ENCODE measurements around the gene SRXN1.

SRXN1 gene

DNA sequence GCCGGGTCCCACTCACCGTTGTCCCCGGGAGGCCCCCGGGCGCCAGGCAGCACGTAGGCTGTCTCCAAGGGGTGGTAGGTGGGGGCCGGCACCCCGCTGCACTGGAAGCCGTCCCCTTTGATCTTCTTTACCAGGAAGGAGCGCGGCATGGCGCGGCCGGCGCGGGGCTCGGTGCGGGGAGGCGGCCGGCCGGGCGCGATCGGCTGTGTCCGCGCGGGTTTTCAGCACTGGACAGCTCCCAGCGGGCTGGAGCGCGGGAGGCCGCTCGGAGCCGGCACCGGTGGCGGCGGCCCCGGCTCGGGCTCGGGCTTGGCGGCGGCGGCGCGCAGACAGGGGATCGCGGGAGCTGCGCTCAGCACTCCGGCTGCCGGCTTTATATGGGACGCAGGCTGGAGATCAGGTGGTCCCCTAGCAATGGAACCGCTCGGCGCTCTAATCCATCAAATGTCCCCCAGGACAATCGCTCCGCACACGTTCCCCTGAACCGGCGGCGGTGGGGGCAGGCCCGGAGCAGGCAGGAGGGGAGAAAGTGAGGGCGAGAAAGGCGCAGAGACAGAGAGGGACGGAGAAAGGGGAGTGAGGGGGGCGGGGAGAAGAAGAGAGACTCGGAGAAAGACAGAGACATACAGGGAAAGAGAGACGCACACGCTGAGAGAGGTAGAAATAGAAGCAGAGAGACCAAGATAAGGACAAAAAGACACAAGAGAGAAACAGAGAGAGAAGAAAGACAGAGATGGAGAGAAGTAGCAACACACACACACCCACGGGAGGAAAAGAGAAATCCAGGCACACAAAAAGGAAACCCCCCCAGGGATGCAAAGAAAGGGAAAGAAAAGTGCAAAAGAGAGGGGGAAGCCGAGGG, 22.7 kb upstream of the SRXN1 start, which contains the start of gene SCRT2:
Gene SCRT2, minus strand, starts transcription at position 350 of the 862 bp plus-strand sequence. Its CDS starts 201 bp downstream, at position 149.
- peak; percentile 14 to 38 for DNase-seq (ENCODE audit: low read depth in 2 of 2)

DNA sequence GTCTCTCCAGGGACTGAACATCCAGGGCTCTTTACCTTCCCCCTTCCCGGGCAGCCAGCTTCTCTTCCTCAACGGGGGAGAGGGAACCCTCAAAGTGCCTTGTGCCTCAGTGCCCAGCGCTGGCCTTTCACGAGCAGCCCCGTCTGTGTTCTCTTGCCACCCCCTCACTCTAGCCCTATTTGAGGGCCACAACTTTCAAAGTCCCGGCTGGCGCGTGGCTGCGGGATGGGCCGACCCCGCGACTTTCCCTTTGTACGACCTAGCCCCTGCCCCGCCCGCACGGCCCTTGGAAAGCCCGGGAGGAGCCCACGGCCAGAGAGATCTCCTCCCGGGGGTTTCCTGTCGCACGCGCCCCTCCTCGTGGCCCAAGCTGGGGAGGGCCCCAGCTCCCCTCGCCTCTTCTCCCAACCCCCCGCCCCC, 22.0 kb upstream of the SRXN1 start:
- DNase-seq (ENCODE audit: low read depth in 2 of 2): no peak

DNA sequence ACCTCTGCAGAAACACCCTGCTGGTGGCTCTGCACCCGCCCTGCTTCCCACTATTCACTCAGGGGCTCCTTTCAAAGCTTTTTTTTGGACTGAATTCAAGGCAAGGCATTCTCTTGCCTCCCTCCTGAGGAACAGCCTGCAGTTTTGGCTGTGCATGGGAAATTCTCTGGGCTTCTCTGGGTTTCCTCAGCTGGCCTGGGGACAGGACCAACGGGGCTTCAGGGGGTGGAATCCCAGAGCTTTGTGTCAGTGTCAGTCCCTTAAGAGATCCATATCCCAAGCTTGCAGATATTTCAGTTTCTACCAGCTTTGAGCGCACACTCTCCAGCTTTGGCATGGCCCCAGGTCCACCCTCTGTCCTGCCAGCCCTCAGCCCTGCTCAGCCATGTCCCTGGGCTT, 20.6 kb upstream of the SRXN1 start:
- DNase-seq (ENCODE audit: low read depth in 2 of 2): no peak

DNA sequence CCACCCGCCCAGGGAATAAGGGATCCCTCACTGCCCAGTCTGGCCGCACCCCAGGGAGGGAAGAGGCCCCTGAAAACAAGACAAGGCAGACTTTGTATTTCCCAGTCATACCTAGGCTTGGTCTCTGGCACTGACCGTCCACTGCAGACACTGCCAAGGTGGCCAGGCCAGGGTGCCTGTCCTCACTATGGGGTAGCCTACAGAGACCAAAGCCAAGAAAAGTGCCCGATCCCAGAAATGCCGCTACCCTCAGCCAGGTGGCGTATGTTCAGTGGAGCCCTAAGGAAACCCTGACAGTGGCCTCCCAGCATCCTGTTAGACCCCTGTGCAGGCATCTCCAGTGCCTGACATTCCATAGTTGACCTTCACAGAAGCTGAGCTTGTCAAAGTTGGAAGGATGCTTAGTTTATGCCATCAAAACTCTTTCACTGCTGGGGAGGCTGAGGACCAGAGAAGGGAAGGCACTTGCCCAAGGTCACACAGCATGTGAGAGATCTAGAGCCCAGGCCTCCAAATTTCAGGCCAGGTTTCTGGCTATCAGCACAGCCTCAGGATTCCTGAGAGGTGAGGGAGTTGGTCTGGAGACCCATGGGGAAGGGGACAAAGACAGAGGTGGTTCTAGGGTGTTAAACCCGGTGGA, 20.1 kb upstream of the SRXN1 start:
- DNase-seq (ENCODE audit: low read depth in 2 of 2): no peak

DNA sequence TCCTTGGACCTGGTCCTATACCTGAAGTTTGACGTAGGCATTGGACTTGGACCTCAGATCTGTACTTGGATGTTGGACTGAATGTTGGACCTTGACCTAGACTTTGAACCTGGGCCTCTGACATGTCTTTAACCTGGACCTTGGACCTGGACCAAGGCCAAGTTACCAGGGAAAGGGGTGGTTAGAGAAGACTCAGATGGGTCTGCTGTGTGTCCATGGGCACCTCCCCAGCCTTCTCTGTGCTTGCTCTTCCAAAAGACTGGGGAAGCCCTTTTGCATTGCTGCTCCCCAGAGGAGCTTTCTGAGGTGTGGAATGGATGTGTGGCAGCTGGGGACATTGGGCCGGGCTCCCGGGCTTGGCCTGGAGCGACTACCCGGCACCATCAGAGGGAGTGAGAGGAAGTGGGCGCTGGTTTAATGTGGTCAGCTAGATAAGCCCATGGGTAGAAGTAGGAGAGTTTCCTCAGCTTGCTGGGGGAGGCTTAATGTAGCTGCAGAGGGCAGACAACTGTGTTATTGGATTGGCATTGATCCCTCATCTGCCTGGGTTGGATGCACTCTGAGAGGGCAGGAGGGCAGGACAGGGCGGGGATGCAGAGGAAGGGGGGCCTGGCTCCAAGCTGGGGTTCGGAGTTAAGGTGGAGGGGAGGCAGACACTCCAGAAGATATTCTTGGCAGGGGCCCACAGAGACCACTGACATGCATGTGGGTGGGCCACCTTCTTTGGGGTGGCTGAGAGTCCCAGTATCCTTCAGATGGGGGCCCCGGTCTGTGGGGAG, 18.4 kb upstream of the SRXN1 start:
- no peak for DNase-seq (ENCODE audit: low read depth in 2 of 2)

DNA sequence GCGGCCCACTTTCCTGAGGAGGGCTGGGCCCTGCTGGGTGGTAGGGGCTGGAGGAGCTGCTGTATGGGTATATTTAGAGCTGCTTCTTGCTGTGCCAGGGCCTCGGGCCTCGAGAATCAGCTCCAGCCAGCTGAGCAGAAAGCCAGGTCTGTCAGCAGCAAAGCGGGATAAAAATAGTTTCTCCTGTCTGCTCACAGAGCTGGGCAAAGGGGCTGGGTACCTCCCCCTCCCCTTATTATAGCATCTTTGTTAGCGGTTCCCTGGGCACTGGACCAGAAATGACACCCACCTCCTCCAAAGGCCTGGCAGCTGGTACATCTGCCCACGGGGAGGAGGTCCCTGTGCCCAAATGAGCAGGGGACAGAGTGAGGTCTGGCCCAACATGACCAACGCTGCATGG, 16.6 kb upstream of the SRXN1 start:
- DNase-seq (ENCODE audit: low read depth in 2 of 2): no peak

DNA sequence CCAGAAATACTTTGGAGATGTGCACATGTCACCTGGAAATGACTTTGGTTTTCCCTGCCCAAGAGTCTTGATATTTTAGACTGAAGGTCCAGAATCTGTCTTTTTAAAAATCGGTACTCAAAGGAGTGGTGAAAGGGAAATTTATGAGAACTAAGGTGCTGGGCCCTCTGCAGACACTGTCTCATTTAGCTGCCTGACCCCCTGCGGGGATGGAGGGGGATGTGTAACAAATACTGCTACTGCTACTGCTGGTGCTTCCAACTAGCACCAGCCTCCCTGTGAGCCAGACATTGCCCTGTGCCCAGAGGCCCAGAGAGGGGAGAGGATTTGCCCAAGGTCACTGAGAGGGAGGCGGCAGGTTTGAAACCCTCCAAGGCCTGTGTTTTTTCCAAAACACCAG, 15.6 kb upstream of the SRXN1 start:
- no peak for DNase-seq (ENCODE audit: low read depth in 2 of 2)

DNA sequence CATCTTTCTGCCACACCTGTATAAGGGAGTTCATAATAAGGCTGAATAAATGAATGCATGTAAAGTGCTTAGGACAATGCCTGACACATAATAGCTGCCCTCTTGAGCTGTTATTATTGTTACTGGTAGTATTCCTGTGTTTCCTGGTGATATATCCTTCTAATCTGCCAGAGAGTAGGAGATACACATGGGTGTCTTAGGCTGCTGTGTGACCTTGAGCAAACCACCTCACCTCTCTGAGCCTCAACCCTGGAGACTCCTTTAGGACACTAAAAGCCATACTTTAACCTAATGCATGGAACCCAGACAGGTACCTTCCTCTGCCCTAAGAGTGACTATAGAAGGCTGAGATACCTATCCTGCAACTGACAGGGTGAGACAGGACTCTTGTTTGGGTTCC, 15.1 kb upstream of the SRXN1 start:
- no peak for DNase-seq (ENCODE audit: low read depth in 2 of 2)

DNA sequence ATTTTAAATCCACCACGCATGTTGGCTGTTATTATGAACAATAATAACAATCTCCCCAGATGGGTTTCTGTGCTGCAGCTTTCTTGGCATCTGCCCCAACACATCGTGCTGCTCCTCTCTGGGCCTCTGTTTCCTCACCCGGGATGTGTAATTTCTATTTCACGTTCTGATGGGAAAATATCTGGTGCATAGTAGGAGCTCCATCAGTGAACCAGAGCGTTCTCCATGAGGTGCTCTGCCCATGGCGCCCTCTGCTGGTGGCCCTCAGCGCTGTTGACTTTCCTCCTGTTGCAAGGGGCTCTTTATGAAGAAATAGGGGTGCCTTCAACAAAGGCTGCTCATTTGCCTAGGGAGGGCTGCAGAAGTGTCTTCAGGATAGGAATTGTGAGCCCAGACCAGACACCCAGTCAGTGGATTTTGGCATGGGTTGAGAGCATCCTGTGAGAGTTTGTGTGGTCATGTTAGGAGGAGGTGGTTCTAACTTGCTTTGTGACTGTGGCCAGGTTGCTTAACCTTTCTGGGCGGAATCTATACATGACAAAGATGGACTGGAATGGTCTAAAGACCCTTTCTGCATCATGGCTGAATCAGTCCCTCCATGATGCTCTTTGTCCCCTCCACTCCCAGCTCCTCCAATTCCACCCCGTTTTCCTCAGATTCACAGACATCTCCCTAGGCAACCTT, 14.5 kb upstream of the SRXN1 start:
- DNase-seq (ENCODE audit: low read depth in 2 of 2): peak; percentile 23 to 40

DNA sequence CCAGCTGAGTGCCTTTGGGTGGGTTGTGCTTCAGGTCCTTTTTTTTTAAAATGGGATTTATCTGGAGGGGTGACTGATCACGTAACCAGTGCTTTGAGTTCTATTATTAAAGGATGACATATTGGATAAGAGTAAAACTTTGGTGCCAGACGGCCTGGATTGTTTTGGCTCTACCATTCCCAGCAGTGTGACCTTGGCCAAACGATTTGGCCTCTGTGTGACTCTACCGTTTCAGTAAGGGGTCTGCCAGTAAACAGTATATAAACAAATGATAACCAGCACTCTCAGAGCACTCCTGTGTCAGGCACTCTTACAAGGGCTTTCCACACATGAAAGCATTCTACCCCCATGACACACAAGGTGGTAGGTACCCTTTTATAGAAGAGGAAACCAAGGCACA, 13.9 kb upstream of the SRXN1 start:
- DNase-seq (ENCODE audit: low read depth in 2 of 2): no peak

DNA sequence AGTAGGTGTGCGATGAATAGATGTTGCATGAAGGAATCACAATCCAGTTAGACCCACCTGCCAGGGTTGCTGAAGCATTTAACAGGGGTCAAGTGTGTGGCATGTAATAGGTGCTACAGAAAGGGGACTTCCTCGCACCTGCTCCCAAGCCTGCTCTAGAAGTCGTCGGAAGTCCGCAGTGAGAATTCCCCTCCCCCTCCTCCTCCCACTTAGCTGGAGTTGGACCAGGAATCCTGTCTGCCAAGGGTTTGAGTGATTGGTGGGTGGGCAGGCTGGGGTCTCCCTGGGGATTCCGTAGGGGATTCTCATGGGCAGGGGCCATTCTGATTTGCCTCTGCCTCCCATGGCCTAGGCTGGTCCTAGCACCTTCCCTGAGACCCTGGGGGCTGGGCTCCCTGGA, 12.3 kb upstream of the SRXN1 start:
- DNase-seq (ENCODE audit: low read depth in 2 of 2): no peak

DNA sequence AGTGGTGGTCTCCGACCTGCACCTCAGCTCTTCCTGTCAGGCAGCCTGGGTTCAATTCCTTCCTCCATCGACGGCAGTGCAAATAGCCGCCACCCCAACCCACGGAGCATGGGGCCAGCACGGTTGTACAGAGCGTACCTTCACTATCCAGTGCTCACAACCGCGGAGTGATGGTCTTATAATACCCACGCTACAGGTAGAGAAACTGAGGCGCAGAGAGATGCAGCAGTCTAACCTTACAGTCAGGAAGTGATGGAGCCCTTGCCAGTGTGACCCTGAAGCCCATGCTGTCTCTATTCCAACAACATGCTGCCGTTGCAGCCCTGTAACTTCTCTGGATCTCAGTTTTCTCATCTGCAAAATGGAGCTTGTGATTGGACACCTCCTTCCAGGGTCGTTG, 11.6 kb upstream of the SRXN1 start:
- DNase-seq (ENCODE audit: low read depth in 2 of 2): no peak

DNA sequence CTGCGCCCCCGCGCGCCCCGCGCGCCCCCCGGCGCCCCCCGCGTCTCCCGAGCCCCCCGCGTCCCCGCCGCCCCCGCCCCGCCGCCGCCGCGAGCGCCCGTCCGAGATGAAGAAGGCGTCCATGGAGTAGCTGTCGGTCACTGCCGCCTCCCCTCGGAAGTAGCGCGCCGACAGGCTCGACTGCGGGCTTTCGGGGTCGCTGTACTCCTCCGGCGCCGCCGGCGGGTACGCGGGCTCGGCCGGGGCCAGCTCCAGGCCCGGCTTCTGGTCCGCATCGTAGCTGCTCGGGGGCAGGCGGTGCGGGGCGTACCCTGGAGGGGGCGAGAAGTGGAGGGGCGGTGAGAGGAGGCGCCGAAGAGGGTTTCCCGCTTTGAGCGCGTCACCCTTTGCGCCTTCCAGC, 11.2 kb upstream of the SRXN1 start:
- no peak for DNase-seq (ENCODE audit: low read depth in 2 of 2)

DNA sequence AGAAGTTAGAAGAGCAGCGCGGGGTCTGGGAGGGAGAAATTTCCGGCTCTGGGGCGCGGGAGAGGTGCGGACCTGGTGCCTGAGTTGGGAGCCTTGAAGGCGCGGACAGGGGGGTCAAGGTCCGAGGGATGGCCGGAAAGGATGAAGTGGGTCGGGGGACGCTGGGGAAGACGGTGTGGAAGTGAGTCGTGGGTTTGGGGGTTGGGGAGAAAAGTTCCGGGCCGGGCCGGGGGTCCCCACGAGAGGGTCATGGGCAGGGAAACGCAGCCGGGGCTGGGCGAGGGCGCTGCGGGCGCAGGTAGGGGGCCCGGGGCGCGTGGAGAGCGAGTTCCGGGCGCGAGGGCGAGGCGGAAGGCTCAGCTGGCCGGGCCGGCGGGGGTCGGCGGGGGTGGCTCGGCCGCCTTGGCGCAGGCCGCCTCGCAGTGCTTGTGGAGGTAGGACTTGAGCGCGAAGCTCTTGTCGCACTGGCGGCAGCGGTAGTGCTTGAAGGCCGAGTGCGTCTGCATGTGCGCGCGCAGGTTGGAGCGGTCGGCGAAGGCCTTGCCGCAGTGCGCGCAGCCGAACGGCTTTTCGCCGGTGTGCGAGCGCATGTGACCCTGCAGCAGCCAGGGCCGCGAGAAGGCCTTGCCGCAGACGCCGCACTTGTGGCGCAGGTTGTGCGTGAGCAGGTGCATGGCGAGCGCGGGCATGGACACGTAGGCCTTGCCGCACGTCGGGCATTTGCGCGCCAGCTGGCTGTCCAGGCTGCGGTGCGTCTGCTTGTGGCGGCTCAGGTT, 10.5 kb upstream of the SRXN1 start:
- no peak for DNase-seq (ENCODE audit: low read depth in 2 of 2)

DNA sequence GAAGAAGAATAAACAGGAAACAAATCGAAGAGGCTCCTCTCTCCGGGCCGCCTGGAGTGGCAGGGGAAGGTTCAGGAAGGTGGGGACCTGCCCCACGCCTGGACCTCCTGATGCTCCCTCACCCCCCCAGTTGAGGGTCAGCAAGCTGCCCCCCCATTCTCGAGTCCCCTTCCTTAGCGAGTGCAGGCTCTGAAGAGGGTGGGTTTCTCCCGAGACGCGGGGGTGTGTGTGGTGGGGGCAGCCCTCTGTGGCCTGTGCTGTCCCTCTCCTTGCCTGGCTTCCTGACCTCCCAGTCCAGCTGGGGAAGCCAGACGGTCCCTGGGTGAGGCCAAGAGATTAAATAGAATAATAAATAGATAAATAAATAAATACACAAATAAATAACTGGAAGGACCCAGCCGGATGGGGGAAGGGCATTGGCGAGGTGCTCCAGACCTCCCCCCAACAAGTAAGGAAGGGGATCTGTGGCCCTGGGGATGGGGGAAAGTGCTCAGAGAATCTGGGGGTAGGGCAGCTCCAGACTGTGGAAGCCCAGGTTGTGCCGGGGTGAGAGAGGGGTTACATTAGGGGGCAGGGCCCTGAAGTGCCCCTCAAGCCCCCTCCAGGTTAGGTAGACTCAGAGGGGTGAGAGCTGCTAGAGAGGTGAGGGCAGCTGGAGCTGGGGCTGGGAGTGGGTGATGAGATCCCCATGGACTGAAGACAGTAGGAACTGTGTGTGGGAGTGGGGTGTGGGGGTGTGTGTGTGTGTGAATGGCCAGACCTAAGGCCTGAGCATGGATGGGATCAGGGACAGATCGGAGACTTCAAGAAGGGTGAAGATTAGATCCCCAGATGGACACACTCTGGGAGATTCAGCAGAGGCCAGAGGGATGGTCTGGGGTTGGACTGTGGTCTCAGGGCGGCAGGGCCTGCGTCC, 9.5 kb upstream of the SRXN1 start:
- no peak for DNase-seq (ENCODE audit: low read depth in 2 of 2)

DNA sequence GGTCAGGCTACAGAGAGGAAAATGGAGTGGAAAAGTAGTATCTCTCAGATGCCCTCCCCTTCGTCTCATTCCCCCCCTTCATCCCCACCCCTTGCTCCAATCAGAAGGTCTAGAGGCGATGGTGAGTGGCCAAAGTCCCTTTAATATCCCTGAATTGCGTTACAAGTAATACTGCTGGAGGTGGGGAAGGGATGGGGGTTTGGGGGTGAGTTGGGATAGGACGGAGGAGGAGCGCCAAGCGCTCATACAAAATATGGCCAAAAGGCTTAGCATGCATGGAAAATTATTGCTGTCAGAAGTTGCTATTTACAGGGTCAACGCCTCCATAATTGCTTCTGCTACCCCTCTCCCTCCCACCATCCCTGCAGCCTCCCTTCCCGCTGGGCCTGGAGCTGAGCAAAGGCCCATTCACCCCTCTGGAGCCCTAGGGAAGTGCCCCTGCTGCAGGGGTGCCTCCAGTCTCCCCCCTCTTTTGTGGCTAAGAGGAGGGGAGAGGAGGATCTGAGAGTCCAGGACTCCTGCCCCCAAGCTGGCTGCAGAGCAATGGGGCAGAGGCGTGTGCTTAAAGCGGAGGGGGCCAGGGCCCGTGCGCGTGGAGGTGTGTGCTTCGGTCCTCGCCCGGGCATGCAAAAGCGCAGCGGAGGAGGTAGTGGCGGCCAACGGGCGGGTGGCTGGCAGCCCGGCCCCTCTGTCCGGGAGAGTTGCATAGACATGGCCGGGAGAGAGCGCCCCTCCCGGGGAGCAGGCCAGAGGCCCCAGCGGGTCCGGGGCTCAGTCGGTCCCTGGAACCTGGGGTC, 8.7 kb upstream of the SRXN1 start:
- no peak for DNase-seq (ENCODE audit: low read depth in 2 of 2)

DNA sequence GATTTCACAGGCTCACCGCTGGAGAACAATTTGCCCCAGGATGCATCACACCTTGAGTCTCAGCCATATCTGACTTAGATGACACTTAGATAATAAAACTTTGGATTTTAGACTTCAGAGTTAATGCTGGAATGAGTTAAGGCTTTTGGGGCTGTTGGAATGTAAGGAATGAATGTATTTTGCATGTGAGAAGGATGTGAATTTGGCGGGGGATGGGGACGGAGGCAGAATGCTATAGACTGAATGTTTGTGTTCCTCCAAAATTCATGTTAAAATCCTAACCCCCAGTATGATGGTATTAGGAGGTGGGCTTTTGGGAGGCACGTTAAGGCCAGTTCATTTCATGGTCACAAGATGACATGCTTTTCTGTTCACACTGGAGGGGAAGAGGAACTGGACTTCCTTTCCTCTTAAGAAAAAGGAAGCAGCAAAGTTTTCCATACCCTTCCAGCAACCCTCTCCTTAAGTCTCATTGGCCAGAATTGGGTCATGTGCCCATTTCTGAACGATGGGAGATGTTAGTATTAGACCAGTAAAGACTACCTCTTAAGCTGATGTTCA, 5.8 kb upstream of the SRXN1 start:
- no peak for DNase-seq (ENCODE audit: low read depth in 2 of 2)

DNA sequence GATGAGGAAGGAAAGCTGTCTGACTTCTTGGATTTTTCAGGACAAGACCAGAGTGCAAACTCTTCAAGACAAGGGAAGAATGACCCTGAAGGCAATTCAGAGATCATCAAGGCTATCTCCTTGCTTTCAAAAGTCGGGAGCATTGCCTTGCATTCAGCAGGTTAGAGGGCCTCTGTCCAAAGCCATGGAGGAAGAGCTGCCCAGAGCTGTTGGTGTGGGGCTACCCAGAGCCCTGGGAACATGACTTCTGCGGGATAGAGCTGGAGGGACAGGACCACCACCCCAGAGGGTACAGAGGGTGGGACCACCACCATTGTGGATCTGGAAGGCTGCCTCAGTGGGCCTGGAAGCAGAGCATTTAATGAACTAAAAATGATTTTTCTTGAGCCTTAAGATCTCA, 5.2 kb upstream of the SRXN1 start:
- DNase-seq (ENCODE audit: low read depth in 2 of 2): no peak
